ENCODE data around the gene RRAS2. TPM values are rescaled to one million over a fixed set of nuclear protein-coding genes. Genes with fewer than 3 reads are reported as not detected.
"Not testable (repeated sequence)": the region's sequence is repeated elsewhere in the genome, so short reads cannot be mapped to it uniquely, and the experiment has no call there.

RRAS2 gene
- total RNA-seq, 1 donor from 2014 or later = 142 TPM

DNA sequence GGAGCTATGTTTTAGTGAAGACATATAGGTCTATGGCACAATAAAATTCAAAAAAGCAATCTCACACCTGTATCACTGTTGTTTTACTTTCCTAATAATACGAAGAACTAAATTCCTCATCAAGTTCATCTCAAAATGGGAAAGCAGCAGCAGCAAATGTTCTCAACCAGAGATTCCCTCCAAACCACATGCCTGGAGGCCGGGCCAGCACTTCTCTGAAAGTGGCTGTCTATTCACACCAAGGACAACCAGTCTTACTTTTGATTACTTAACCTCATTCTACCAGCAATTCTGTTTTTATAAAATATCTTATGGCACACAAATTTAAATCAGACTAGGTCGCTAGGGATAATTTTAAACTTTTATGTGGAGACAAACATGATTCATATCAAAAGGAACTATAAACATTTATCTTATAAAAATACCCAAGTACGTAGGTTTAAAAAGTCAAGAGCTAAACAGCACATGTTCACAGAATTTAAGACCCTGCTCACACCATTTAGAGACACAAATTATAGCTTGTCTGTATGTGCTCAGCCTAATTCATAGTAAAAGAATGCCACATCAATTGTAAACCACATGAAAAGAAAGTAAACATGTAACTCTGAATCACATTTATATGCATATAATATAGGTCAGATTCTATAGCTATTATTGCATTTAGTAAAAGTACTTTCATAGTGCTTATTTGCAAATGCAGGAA lies 46.1 kb downstream of the RRAS2 start:
- DNase-seq (ENCODE audit: low spot score) = no peak
- intact Hi-C loops (cut with DNase I) = no loop called here

DNA sequence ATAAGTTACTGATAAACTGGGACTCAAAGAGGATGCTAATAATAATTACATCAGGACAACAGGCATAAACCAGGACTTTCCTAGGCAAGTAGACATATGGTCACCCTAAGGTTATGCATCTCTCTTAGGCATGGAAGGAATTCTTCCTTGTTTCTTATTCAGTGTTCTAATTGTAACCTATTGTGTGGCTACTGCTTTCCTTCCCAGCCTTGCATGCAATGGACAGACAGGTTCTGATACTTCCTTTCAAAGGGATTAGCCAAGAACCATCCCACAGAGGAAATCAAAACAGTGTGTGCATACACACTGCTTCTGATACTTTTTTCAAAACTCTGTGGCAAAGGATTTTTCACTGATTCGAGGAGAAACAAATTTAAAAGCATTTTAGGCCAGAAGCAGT lies 48.3 kb downstream of the RRAS2 start:
- intact Hi-C loops (cut with DNase I) = no loop called here

GRCh38 chr11:14309425-14310192 lies 49.4 kb downstream of the RRAS2 start:
- intact Hi-C loops (cut with DNase I) = no loop called here
- DNase-seq (ENCODE audit: low spot score) = no peak

More for the DNA sequence above, 48.3 kb downstream of the RRAS2 start:
- DNase-seq (ENCODE audit: low spot score) = no peak

DNA sequence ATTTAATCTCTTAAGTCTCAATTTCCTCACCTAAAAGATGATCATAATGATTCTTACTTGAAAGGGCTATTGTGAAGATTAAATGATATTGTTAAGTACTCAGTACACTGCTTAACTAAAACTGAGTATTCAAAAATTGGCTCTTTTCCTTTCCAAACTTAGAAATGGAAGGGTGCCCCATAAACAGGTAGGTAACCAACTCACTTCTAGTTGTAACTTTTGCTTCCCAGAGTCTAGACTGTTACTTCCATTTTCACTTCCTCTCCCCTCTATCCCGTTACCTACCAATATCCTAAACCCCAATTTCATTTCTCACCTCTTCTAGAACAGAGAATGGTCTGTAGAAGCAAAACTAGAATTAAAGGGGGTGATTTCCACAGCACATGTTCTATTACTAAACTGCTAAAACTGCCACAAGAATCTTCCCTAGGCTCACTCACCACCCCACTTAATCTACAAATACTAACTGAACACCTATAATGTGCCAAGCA lies 50.0 kb downstream of the RRAS2 start:
- intact Hi-C loops (cut with DNase I) = no loop called here
- DNase-seq (ENCODE audit: low spot score) = no peak

DNA sequence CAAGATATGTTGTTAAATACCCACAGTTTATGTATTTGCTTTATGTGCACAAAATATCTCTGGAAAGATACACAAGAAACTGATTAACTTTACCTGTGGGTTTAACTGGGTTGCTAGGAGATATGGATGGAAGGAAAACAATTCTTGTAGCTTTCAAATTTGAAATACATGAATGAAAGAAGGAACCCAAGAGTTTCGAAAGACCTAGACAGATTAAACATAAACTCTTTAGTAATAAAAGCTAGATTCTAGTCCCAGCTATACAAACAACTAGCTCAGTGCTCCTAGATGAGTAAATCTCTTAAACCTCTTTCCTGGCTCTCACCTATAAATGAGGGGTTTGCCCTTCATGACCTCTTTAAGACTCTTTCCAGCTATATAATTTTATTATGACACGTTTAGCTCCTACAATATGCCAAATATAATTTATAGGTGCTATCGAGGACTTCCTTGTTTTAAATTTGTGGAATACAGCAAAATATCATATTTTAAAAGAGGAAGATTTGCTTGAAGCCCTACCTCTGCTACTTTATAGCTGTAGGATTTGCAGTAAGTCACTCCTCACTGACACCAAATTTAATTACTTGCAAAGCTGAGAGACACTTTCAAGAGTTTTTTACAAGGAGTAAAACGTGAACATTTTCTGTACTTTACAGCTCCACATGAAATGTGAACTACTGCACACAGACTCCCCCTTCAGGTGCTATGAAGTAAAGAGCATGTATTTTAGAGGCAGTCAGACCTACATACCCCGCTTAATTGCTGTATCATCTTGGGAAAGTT lies 50.7 kb downstream of the RRAS2 start:
- intact Hi-C loops (cut with DNase I) = no loop called here

GRCh38 chr11:14306481-14306880 lies 52.5 kb downstream of the RRAS2 start:
- intact Hi-C loops (cut with DNase I) = no loop called here
- no peak for DNase-seq (ENCODE audit: low spot score)

More for the DNA sequence above, 50.7 kb downstream of the RRAS2 start:
- no peak for DNase-seq (ENCODE audit: low spot score)

- intact Hi-C loops (cut with DNase I) = no loop called here
- no peak for DNase-seq (ENCODE audit: low spot score)
These were observed 53.3 kb downstream of the RRAS2 start for GRCh38 chr11:14305649-14306048.

DNA sequence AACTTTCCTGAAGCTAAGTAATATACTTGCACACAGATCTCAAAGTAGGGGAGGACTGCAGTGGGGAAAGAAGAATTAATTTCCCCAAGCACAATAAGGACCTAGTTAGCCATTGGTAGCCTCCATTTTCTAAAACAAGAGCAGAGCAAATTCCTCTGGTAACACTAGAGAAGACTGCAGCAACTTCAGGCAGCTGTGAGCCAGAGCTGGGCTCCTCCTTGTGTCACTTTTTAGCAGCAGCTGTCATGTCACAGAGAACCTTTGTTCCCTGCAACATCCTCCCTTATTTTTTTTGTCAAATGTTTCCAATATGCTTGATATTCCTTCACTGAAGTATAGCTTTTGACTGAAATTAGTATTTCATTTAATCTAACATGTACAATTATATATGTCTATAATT lies 54.4 kb downstream of the RRAS2 start:
- intact Hi-C loops (cut with DNase I) = loop anchor here (5.0 kb wide), 1 partner anchor 53 kb away; the partner anchor contains the start of gene RRAS2
- DNase-seq (ENCODE audit: low spot score) = no peak

DNA sequence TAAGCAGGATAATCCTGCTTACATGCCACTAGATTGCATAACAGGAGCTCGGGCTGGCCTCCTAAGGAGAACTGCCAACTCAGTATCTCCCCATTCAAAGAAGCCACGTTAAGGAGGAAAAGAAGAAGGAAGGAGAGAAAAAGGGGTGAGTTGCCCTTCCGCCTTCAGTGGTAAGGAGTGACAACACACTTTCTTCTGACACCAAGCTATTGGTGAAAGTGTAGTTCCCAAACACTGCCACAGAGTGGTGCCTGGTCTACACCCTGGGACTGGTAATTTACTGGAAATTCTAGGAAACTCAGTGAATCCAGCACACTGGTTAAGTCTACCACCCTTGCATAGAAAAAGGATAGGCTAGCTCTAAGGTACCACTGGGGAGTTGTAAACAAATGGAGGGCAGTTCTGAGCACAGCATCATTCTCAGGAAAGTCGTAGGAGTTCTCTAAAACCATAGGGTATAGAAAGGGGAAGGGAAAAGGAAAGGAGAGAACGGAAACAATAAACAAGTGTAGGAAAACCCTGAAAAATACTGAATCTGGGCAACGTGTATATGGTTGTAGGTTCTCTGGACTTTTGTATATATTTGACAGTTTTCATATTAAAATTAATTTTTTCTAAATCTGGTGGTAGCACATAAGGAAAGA lies 58.2 kb downstream of the RRAS2 start:
- intact Hi-C loops (cut with DNase I) = loop anchor here (1.0 to 5.0 kb wide), 2 partner anchors 57 to 155 kb away; partner anchors contain the start of gene RRAS2
- no peak for DNase-seq (ENCODE audit: low spot score)

- no peak for DNase-seq (ENCODE audit: low spot score)
- intact Hi-C loops (cut with DNase I) = loop anchor here (1.0 to 5.0 kb wide), 2 partner anchors 57 to 155 kb away; partner anchors contain the start of gene RRAS2
These were observed 59.1 kb downstream of the RRAS2 start for GRCh38 chr11:14299921-14300320.

- intact Hi-C loops (cut with DNase I) = no loop called here
- DNase-seq (ENCODE audit: low spot score) = no peak
These were observed 68.6 kb downstream of the RRAS2 start for GRCh38 chr11:14290422-14290821.

DNA sequence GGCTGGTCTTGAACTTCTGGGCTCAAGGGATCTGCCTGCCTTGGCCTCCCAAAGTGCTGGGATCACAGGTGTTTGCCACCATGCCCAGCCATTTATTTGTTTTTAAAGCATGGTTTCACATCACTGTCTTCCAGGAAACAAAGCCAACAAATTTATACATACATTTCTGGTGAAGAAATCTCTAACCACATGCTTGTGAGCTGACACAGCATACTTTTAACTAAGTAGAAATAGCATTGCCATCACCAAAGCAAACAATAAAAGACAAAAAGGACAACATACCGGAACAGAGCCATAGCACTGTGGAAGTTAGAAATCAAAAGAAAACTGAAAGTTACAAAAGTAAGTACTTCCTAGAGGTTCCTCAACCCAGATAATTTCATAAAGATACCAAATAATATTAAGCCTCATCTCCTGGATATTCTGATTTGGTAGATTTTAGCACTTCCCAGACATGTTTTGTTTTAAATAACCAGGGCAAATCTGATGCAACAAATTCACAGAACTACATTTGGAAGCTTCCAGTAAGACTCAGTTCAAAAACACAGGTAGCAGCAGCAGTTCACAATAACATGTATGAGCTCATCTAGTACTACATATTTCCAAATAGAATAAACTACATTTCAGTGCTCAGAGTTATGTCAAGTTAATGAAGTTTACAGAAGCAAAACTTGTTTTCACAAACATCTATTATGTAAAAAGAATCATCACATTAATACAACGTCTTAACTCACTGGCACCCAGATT lies 70.6 kb downstream of the RRAS2 start:
- intact Hi-C loops (cut with DNase I) = no loop called here
- no peak for DNase-seq (ENCODE audit: low spot score)

DNA sequence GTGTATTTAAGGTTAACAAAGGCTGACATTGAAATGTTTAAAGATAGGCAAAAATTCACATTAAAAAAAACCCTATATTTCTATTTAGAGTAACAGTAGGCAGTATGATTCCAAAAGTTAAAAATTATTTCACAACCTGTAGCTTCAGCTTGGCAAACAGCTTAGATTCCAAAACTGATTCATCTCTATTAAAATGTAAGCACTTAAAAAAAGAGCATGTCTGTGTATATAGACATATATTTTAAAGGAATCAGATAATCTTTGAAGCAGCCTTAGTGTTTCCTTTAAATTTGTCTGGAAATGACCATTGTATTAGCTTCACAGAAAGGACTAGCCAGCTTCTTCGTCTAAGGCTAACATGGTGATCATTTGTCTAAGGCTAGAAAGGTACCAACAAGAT lies 80.1 kb downstream of the RRAS2 start:
- DNase-seq (ENCODE audit: low spot score); intact Hi-C loops (cut with DNase I): not testable (repeated sequence)

DNA sequence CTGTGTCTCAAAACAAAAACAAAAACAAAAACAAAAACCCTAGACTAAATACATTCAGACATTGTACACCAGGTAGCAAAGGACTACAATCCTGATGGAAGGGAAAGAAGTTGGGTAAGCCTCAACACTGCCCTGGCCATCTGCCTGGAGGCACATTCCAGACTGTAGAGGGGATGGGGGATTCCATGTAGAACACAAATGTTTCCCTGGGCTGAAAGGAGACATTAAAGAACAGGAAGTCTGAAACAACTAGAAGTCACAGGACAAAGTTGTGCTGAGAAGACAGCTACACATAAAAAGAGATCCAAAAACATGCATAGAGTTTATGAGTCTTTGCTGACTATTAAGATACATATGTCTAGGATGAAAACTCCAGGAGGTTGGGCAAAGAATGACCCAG lies 83.9 kb downstream of the RRAS2 start:
- DNase-seq (ENCODE audit: low spot score) = no peak
- intact Hi-C loops (cut with DNase I) = no loop called here

- DNase-seq (ENCODE audit: low spot score) = no peak
- intact Hi-C loops (cut with DNase I) = no loop called here
These were observed 85.1 kb downstream of the RRAS2 start for GRCh38 chr11:14273895-14274294.

DNA sequence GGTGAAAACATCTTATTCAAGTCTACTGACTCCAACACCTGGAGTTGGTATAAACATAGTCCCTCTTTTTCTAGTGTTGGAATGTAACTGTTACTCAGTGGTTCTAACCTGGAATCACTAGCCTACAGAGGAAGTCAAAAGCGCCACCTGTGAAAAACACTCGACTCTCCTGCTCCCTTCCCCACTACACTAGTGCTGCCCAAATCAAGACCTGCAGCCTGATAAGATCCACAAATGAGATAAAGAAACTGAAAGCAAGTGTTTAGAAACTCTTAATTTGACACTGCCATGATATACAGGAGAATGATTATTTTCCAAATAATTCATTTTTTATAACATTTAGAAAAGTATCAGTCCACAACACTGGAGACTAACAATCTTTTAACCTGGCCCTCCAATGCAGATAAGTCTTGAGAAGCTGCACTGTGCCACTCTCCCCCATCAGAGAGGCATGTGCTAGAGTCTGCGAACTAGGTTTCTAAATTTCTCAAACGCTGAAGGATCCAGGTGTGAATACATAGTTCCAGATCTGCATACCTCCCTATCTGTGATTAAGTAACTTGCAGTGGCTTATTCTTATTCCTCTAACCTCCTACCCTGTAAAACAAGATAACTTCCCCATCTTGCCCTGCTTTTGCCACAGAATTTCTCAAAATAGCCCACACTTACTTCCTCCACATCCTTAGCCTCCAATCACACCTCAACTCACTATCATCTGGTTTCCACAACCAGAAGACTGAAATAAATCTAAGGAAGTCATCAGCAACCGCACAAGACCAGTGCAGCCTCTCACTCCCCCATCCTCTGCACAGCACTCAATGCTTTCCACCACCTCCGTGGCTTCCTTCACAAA lies 88.1 kb downstream of the RRAS2 start:
- no peak for DNase-seq (ENCODE audit: low spot score)
- intact Hi-C loops (cut with DNase I) = no loop called here

GRCh38 chr11:14269692-14270573 lies 89.0 kb downstream of the RRAS2 start:
- intact Hi-C loops (cut with DNase I) = no loop called here
- no peak for DNase-seq (ENCODE audit: low spot score)

All from cardiac septum (tissue), 1 donor.